ENCODE data around the gene SYT7.

Gene SYT7

DNA sequence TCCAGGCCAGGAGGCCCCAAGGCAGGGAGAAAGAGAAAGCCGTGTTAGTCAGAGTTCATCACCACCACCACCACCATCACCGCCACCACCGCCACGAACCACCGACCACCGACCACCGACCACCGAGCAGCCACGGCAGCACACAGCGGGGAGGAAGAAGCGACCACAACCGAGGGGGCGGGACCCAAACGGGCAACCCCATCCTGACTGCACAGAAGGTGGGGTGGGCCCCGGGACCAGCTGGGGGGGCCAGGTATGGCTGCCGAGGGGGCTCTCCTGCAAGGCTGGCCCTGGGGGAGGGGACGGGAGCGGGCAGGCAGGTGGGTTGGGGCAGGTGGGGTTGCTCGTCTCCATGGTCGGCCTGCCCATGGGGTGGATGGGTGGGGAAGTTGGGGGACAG is 34.2 kb downstream of the SYT7 start:
- TF ChIP-seq POLR2A (IDR thresholded peaks at IDR 0.05; ENCODE audit: extremely low read depth, insufficient read length), result no peak
- TF ChIP-seq, protein P1, sequence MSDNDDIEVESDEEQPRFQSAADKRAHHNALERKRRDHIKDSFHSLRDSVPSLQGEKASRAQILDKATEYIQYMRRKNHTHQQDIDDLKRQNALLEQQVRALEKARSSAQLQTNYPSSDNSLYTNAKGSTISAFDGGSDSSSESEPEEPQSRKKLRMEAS (IDR thresholded peaks at IDR 0.05; ENCODE audit: low read depth, low read length), result no peak
- no peak for TF ChIP-seq MYC (IDR thresholded peaks at IDR 0.05; ENCODE audit: low read depth, low read length)
- TF ChIP-seq, protein P2, sequence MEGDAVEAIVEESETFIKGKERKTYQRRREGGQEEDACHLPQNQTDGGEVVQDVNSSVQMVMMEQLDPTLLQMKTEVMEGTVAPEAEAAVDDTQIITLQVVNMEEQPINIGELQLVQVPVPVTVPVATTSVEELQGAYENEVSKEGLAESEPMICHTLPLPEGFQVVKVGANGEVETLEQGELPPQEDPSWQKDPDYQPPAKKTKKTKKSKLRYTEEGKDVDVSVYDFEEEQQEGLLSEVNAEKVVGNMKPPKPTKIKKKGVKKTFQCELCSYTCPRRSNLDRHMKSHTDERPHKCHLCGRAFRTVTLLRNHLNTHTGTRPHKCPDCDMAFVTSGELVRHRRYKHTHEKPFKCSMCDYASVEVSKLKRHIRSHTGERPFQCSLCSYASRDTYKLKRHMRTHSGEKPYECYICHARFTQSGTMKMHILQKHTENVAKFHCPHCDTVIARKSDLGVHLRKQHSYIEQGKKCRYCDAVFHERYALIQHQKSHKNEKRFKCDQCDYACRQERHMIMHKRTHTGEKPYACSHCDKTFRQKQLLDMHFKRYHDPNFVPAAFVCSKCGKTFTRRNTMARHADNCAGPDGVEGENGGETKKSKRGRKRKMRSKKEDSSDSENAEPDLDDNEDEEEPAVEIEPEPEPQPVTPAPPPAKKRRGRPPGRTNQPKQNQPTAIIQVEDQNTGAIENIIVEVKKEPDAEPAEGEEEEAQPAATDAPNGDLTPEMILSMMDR (IDR thresholded peaks at IDR 0.05; ENCODE audit: low read depth, low read length), result no peak
- no peak overlapping the region for H3K4me3 ChIP-seq (ENCODE audit: low read depth, low read length)
- DNase-seq (ENCODE audit: low read depth), result no peak

DNA sequence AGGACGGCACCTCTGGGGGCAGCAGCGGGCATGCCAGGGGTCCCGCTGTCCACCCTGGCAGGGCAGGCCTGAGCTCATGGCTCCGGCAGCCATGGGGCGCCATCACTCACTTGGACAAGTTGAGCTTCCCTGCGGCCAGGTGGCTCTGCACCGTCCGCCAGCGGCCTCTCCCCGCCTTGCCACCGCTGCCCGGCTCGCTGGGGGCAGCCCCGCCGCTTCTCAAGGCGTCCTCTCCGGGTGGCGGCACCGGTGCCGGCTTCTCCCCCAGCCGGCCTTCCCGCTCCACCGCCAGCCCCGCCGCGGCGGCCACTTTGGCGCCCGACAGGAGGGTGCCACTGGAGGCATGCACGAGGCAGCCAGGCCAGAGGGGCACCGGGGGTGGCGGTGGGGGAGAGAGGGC is 35.0 kb downstream of the SYT7 start:
- DNase-seq (ENCODE audit: low read depth), result no peak
- H3K4me3 ChIP-seq (ENCODE audit: low read depth, low read length), result no peak overlapping the region
- TF ChIP-seq POLR2A (IDR thresholded peaks at IDR 0.05; ENCODE audit: extremely low read depth, insufficient read length), result no peak

DNA sequence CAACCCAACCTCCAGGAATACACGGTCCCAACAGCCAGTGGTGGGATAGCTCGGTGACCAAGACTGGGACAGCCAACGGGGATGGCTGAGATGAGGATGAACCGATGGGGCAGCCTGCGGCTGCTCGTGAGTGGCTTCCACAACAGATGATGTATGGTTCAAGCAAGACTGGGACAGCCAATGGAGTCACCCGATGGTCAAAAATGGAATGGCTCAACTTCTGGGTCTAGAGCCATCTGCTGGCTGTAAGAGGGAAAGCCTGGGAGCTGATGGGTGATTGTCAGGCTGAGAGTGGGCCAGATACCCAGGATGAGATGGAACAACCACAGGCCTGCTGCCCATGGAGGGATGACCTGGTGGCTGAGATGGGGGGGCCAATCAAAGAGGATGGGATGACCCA is 35.5 kb downstream of the SYT7 start:
- TF ChIP-seq POLR2A (IDR thresholded peaks at IDR 0.05; ENCODE audit: extremely low read depth, insufficient read length) (no peak), MYC (IDR thresholded peaks at IDR 0.05; ENCODE audit: low read depth, low read length) (no peak)
- TF ChIP-seq, protein P2 (IDR thresholded peaks at IDR 0.05; ENCODE audit: low read depth, low read length), result peak; percentile 61
- TF ChIP-seq, protein P1 (IDR thresholded peaks at IDR 0.05; ENCODE audit: low read depth, low read length), result no peak
- peak; percentile 26 for DNase-seq (ENCODE audit: low read depth)
- no peak overlapping the region for H3K4me3 ChIP-seq (ENCODE audit: low read depth, low read length)

DNA sequence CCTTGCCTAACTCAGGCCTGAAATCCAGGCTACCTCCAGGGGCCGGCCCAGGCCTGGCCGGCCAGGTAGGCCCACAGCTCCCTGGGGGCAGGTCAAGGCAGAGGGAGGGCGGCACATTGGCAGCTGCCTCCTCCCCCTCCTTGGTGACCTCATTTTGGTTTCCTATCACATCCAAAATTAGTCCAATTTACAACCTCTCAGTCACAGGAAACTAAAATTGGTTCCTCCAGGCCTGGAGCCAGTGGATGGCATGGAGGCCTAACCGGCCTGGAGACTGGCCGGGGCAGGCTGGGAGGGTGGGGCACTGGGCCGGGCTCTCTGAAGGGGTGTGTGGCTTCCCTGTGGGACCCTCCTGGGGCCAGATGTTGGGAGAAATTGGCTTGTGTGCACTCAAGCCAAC is 36.4 kb downstream of the SYT7 start:
- no peak overlapping the region for H3K4me3 ChIP-seq (ENCODE audit: low read depth, low read length)
- no peak for DNase-seq (ENCODE audit: low read depth)
- TF ChIP-seq, protein P2 (IDR thresholded peaks at IDR 0.05; ENCODE audit: low read depth, low read length), result no peak

DNA sequence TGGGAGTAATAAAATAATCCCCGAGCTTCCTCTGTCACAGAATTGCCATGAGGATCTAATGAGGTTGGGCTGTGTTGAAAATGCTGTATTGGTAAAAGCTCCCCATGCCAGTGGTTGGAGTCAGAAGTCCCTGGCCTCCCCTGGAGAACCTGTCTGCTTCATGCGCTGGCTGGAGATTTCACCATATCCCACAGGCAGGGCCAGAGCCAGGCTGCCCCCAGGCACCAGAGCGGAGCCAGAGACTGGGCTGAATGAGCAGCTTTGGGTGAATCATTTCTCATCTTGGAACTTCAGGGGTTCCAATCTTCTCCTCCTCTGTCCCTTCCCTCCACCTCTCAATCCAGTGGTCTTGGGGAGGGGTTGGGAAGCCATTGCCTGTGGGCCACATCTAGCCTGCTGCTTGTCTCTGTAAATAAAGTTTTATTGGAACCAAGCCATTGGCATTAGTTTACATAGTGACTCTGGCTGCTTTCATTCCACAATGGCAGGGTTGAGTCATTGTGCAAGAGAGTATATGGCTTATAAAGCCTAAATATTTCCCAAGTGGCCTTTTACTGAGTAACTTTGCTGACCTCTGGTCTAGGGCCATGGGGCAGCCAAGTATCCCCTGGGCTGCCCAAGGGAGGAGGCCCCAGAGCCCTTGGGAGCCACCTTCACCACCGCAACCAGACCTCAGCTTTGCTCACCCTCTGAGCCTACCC is 37.1 kb downstream of the SYT7 start:
- no peak overlapping the region for H3K4me3 ChIP-seq (ENCODE audit: low read depth, low read length)
- DNase-seq (ENCODE audit: low read depth), result no peak
- TF ChIP-seq, protein P1 (IDR thresholded peaks at IDR 0.05; ENCODE audit: low read depth, low read length), result no peak
- TF ChIP-seq POLR2A (IDR thresholded peaks at IDR 0.05; ENCODE audit: extremely low read depth, insufficient read length) (no peak), MYC (IDR thresholded peaks at IDR 0.05; ENCODE audit: low read depth, low read length) (no peak)
- TF ChIP-seq, protein P2 (IDR thresholded peaks at IDR 0.05; ENCODE audit: low read depth, low read length), result no peak

DNA sequence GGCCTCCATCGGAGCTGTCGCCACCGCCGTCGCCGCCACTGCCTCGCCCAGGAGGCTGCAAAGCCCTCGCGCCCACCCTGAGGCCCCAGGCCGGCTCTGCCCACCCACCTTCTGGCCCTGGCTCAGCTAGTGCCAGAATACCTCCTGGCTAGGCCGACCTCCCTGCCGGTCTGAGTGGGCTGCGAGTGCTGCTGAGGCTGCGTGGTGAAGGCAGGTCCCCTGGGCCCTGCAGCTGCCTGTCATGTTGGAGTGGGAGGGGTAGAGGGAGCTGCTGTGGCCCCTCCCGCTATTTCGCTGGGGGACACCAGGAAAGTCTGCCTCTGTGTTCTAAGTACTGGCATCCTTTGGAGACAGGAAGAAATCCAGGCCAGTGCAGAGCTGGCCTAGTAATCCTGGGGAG is 38.2 kb downstream of the SYT7 start:
- H3K4me3 ChIP-seq (ENCODE audit: low read depth, low read length), result no peak overlapping the region
- DNase-seq (ENCODE audit: low read depth), result no peak
- TF ChIP-seq MYC (IDR thresholded peaks at IDR 0.05; ENCODE audit: low read depth, low read length) (no peak), POLR2A (IDR thresholded peaks at IDR 0.05; ENCODE audit: extremely low read depth, insufficient read length) (no peak)
- TF ChIP-seq, protein P2 (IDR thresholded peaks at IDR 0.05; ENCODE audit: low read depth, low read length), result no peak
- TF ChIP-seq, protein P1 (IDR thresholded peaks at IDR 0.05; ENCODE audit: low read depth, low read length), result no peak

Measured in NB4 (cell line).